GM19328 (cell line): ENCODE measurements around the gene CLPTM1L.

Experiments used
- ATAC-seq: cut with Tn5 transposase; IDR thresholded peaks from one replicate; pipeline ENCODE4 v1.9.1; 2021; ENCODE audit warnings: mild to moderate bottlenecking, moderate library complexity; ENCODE audit not compliant: unreplicated experiment

Gene CLPTM1L

GRCh38 chr5:1344975-1345838 lies at the start of gene CLPTM1L:
Gene CLPTM1L, minus strand, starts transcription at chr5:1345099. Its CDS starts 258 bp downstream, at chr5:1344841.
- ATAC-seq, result peak; percentile 67

- ATAC-seq, result no peak
These were observed 48.9 kb upstream of the CLPTM1L start for GRCh38 chr5:1393571-1394501.

GRCh38 chr5:1392801-1393565 lies 48.1 kb upstream of the CLPTM1L start:
- no peak for ATAC-seq

GRCh38 chr5:1392261-1392660 lies 47.4 kb upstream of the CLPTM1L start:
- no peak for ATAC-seq

- no peak for ATAC-seq
These were observed 46.8 kb upstream of the CLPTM1L start for GRCh38 chr5:1391691-1392090.

- no peak for ATAC-seq
These were observed 46.1 kb upstream of the CLPTM1L start for GRCh38 chr5:1390861-1391600.

- ATAC-seq, result no peak
These were observed 45.4 kb upstream of the CLPTM1L start for GRCh38 chr5:1390333-1390732.

GRCh38 chr5:1388383-1388967 lies 43.6 kb upstream of the CLPTM1L start:
- no peak for ATAC-seq

- no peak for ATAC-seq
These were observed 43.0 kb upstream of the CLPTM1L start for GRCh38 chr5:1387876-1388275.

GRCh38 chr5:1387059-1387755 lies 42.3 kb upstream of the CLPTM1L start:
- no peak for ATAC-seq

- peak; percentile 41 for ATAC-seq
These were observed 41.4 kb upstream of the CLPTM1L start for GRCh38 chr5:1386274-1386717.

- ATAC-seq, result peak; percentile 91
These were observed 40.7 kb upstream of the CLPTM1L start for GRCh38 chr5:1385395-1386273.

- no peak for ATAC-seq
These were observed 39.6 kb upstream of the CLPTM1L start for GRCh38 chr5:1384521-1384920.

- no peak for ATAC-seq
These were observed 39.0 kb upstream of the CLPTM1L start for GRCh38 chr5:1383886-1384401.

GRCh38 chr5:1383344-1383743 lies 38.4 kb upstream of the CLPTM1L start:
- ATAC-seq, result no peak

- ATAC-seq, result no peak
These were observed 37.4 kb upstream of the CLPTM1L start for GRCh38 chr5:1382248-1382700.

- no peak for ATAC-seq
These were observed 36.7 kb upstream of the CLPTM1L start for GRCh38 chr5:1381370-1382247.
